ENCODE data around the gene PPP4R4.

DNA sequence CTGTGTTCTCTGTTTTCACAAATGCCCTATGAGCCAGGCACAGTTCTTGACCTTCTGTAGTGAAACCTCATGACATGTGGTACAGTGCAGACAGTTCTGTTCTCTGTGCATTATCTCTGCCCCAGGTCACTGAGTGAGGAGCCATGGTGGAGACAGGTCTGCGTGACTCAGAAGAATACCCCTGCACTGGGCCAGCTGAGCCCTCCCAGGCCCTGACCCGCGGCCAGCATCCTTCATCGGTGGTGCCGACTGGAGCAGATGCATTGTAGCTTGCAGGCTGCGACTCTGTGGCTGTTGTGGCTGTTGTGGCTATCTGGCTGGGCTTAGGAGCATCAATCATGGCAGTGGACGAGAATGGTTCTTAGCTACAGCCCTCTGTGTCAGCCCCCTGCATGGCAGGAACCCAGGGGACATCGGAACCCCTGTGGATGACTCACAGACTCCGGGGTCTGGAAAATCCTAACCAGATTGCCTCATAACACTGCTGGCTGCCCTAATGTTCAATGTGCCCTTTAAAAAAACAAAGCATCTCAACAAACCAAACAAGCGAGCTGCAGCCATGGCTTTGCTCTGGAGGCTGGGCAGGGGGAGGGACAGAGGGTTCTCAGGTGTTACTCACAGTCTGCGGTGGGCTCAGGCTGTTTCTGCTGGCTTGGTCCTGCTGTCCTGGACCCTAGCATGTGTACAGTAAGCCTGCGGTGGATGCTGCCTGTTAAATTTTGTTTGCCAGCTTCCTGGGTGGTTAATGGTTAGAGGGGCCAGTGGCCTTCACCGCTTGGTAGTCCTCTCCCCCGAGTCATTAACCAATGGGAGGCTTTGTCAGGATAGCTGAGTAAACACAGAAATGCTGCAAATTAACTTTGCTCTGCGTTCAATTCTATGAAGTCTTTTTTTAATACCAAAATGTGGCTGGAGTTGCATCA lies 148.8 kb downstream of the PPP4R4 start, which contains the start of gene SERPINA6:
- TF ChIP-seq, protein P1, sequence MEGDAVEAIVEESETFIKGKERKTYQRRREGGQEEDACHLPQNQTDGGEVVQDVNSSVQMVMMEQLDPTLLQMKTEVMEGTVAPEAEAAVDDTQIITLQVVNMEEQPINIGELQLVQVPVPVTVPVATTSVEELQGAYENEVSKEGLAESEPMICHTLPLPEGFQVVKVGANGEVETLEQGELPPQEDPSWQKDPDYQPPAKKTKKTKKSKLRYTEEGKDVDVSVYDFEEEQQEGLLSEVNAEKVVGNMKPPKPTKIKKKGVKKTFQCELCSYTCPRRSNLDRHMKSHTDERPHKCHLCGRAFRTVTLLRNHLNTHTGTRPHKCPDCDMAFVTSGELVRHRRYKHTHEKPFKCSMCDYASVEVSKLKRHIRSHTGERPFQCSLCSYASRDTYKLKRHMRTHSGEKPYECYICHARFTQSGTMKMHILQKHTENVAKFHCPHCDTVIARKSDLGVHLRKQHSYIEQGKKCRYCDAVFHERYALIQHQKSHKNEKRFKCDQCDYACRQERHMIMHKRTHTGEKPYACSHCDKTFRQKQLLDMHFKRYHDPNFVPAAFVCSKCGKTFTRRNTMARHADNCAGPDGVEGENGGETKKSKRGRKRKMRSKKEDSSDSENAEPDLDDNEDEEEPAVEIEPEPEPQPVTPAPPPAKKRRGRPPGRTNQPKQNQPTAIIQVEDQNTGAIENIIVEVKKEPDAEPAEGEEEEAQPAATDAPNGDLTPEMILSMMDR (IDR thresholded peaks at IDR 0.05): no peak
- TF ChIP-seq POLR2A (IDR thresholded peaks at IDR 0.05): no peak
